ENCODE measurements around the gene SFXN3.

GRCh38 chr10:100985336-100985735 lies 45.7 kb upstream of the SFXN3 start:
- no peak for TF ChIP-seq MXD4 (CRISPR knock-in tag; IDR thresholded peaks at IDR 0.05; ENCODE audit: borderline replicate concordance)
- TF ChIP-seq CTCF (IDR thresholded peaks at IDR 0.05) = no peak
- no peak for TF ChIP-seq NFE2L1 (CRISPR knock-in tag; IDR thresholded peaks at IDR 0.05)
- TF ChIP-seq SMAD3 (CRISPR knock-in tag; IDR thresholded peaks at IDR 0.05; ENCODE audit: borderline replicate concordance) = no peak
- no peak for TF ChIP-seq ESRRA (CRISPR knock-in tag; IDR thresholded peaks at IDR 0.05; ENCODE audit: borderline replicate concordance)
- no peak for TF ChIP-seq STAT6 (CRISPR knock-in tag; conservative IDR thresholded peaks at IDR 0.05; ENCODE audit: low read depth)
- no peak for TF ChIP-seq JUN (CRISPR knock-in tag; IDR thresholded peaks at IDR 0.05)
- TF ChIP-seq ZNF512 (CRISPR knock-in tag; IDR thresholded peaks at IDR 0.05; ENCODE audit: borderline replicate concordance) = no peak
- TF ChIP-seq, protein P1, sequence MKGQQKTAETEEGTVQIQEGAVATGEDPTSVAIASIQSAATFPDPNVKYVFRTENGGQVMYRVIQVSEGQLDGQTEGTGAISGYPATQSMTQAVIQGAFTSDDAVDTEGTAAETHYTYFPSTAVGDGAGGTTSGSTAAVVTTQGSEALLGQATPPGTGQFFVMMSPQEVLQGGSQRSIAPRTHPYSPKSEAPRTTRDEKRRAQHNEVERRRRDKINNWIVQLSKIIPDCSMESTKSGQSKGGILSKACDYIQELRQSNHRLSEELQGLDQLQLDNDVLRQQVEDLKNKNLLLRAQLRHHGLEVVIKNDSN (CRISPR knock-in tag; IDR thresholded peaks at IDR 0.05) = no peak
- TF ChIP-seq MAX (CRISPR knock-in tag; IDR thresholded peaks at IDR 0.05) = no peak

Measured in WTC11 (cell line).